HG02973 (cell line): Measurements from ENCODE around the gene TDRD3.
A peak's percentile ranks its signal among the peaks of the same experiment; 100 is the strongest.
"Not testable (repeated sequence)": the region's sequence is repeated elsewhere in the genome, so short reads cannot be mapped to it uniquely, and the experiment has no call there.

Source experiments
- ATAC-seq: cut with Tn5 transposase; IDR thresholded peaks from one replicate; pipeline ENCODE4 v1.9.1; 2021; ENCODE audit warnings: moderate library complexity; ENCODE audit not compliant: unreplicated experiment

The TDRD3 gene

GRCh38 chr13:60396783-60397703 lies at the start of gene TDRD3:
TSS of gene TDRD3 (plus strand) at chr13:60397220. CDS start at chr13:60397365, 145 bp downstream.
- peak; percentile 64 for ATAC-seq

- no peak for ATAC-seq
Observed at GRCh38 chr13:60347690-60348089, 49.3 kb upstream of the TDRD3 start.

- no peak for ATAC-seq
Observed at GRCh38 chr13:60348097-60348496, 48.9 kb upstream of the TDRD3 start.

GRCh38 chr13:60351326-60351725 lies 45.7 kb upstream of the TDRD3 start:
- no peak for ATAC-seq

- no peak for ATAC-seq
Observed at GRCh38 chr13:60351855-60352615, 45.0 kb upstream of the TDRD3 start.

GRCh38 chr13:60352644-60353043 lies 44.4 kb upstream of the TDRD3 start:
- no peak for ATAC-seq

- no peak for ATAC-seq
Observed at GRCh38 chr13:60355056-60355455, 42.0 kb upstream of the TDRD3 start.

GRCh38 chr13:60356970-60357369 lies 40.0 kb upstream of the TDRD3 start:
- ATAC-seq = no peak

- no peak for ATAC-seq
Observed at GRCh38 chr13:60358453-60358852, 38.6 kb upstream of the TDRD3 start.

GRCh38 chr13:60363288-60363687 lies 33.7 kb upstream of the TDRD3 start:
- ATAC-seq = no peak

GRCh38 chr13:60369242-60369641 lies 27.8 kb upstream of the TDRD3 start:
- peak; percentile 77 for ATAC-seq

- ATAC-seq = no peak
Observed at GRCh38 chr13:60370343-60370742, 26.7 kb upstream of the TDRD3 start.

GRCh38 chr13:60372141-60372540 lies 24.9 kb upstream of the TDRD3 start:
- no peak for ATAC-seq

- ATAC-seq = not testable (repeated sequence)
Observed at GRCh38 chr13:60379282-60379681, 17.7 kb upstream of the TDRD3 start.

- ATAC-seq = peak; percentile 53
Observed at GRCh38 chr13:60379837-60380565, 17.0 kb upstream of the TDRD3 start.

GRCh38 chr13:60384911-60385310 lies 12.1 kb upstream of the TDRD3 start:
- no peak for ATAC-seq

GRCh38 chr13:60386250-60386649 lies 10.8 kb upstream of the TDRD3 start:
- ATAC-seq = no peak

- no peak for ATAC-seq
Observed at GRCh38 chr13:60392131-60392530, 4.9 kb upstream of the TDRD3 start.

GRCh38 chr13:60395971-60396782 lies 843 bp upstream of the TDRD3 start:
- ATAC-seq = peak; percentile 57

GRCh38 chr13:60397704-60398378 lies 821 bp downstream of the TDRD3 start:
- peak; percentile 30 for ATAC-seq
